Stimulated activated CD4-positive, alpha-beta T cell treated with anti-CD3 and anti-CD28 coated beads, Interleukin-2, amount 100 ng/mL, for 48 hours (primary cell): ENCODE measurements around the gene TRAK1.

Experiments
- DNase-seq, 2 donors: peaks; one replicate each; pipeline ENCODE4 v3.0.0-alpha.2; 2020

The TRAK1 gene

DNA sequence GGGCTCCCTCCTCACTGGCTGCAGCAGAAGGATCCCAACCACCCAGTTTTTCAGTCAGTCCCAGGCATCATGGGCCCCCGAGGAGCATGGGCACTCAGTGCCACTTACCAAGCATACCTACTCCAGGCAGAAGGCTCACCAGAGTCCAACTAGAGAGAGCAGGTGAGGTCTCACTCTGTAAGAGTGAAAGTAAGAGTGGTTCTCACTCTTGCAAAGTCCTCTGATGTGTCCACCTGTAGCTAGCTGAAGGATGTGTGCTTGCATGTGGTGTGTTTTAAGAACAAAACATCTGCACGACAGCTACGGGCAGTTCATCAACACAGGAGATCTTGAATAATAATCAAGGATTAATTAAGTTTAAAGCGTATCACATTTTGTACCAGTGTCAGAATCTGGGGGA, 125.1 kb downstream of the TRAK1 start:
- no peak for DNase-seq

DNA sequence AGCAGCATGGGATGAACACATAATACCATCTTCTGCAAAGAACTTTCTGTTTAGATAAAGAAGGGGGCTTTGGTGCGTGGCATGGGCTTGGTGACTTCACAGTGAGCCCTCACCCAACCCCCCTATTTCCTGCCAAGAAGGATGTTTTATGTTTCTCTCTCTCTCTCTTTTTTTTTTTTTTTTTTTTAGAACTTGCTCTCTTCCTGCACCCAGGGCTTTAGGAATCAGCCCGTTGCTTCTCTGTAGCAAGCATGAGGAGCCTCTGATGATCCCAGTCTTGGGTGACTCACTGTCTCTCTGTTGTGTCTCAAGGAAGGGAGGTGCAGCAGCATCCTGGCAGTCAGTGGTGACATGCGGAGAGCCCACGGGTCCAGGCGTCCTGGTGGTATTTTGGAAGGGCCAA, 125.8 kb downstream of the TRAK1 start:
- no peak for DNase-seq

DNA sequence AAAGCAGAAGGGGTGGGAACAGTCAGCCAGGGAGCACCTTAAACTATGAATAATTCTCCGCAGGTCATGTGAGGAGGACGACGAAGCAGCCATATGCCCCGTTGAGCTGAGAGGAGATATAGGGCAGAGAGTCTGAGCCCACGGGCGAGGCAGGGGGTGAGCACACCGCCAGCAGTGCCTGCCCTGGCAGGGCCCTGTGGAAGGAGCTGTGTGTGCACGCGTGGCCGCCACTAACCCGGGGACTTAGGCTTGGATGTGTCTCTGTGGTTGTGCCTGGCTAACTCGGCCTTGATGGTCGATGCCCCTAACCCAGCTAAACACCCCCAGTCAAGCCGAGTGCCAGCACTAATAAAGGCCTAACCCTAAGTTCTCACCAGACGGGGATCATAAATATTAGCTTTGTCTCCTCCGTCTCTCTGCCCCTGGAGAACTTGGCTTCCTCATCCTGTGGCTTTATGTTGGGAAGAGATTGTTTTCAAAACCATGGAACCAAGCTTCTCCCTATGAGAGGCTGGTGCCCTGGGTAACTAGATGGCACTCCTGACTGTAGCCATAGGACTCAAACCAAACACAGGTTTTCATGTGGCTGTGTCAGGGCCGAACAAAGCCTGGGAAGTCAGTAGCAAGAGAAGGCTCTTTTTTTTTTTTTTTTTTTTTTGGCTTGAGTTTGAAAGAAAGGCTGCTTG, 129.4 kb downstream of the TRAK1 start:
- no peak for DNase-seq

DNA sequence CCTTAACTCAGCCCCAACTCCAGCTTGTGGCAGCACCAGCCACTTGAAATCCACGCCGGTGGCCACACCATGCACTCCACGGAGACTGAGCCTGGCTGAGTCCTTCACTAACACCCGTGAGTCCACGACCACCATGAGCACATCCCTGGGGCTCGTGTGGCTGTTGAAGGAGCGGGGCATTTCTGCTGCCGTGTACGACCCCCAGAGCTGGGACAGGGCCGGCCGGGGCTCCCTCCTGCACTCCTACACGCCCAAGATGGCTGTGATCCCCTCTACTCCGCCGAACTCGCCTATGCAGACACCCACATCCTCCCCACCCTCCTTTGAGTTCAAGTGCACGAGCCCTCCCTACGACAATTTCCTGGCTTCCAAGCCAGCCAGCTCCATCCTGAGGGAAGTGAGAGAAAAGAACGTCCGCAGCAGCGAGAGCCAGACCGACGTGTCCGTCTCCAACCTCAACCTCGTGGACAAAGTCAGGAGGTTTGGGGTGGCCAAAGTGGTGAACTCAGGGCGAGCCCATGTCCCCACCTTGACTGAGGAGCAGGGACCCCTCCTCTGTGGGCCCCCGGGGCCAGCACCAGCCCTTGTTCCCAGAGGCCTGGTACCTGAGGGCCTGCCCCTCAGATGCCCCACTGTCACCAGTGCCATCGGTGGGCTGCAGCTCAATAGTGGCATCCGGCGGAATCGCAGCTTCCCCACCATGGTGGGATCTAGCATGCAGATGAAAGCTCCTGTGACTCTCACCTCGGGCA, 132.0 kb downstream of the TRAK1 start:
- DNase-seq, result no peak

DNA sequence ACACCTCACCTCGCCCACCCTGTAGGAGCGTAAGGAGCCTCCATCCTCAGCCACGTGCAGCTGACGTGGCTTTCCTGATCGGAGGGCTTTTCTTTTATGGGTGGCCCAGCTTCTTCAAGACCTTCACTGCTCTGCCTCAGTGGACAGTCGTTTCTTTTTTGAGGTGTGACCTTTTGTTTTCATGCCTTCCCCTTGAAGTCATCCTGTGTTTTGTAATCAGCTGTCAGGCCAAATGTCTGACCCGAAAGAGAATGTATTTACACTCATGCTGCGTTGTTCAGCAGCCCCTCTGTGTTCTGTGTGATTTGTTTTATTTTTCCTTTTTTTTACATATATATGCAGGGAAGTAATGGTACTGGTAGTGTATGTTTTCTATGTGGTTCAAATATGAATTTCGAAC, 133.0 kb downstream of the TRAK1 start:
- no peak for DNase-seq

DNA sequence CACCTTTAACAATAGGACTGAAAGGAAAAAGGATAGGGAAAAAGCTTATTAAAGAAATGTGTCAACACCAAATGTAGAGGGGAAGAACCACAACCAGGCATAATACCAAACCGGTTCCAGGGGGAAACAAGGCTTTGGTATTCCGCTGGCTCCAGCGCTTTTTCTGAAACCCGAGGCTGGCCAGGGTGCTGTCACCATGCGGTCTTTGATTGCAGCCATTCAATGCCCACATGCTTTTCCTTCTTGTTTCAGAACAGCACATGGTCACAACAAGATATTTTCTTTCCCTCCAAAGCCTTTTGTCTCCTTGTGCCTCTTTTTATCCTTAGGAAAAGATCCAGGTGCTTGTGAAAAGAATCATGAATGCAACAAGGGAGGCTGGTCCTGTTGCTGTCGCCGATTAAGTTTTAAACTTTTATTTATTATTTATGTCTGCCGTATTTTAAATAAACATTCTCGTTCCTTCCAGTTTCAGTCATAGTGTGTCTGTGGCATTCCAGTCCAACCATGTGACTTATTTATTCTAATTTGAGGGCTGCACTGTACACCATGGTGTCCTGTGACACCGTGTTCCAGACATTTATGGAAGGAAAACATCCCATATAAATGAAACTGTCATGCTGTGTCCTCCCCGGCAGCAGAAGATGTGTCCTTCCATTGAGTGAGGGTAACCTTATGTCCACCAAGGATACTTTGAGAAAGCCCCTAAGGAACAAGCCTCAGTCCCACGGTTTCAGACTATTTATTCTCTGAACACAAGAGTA, 133.7 kb downstream of the TRAK1 start:
- no peak for DNase-seq

DNA sequence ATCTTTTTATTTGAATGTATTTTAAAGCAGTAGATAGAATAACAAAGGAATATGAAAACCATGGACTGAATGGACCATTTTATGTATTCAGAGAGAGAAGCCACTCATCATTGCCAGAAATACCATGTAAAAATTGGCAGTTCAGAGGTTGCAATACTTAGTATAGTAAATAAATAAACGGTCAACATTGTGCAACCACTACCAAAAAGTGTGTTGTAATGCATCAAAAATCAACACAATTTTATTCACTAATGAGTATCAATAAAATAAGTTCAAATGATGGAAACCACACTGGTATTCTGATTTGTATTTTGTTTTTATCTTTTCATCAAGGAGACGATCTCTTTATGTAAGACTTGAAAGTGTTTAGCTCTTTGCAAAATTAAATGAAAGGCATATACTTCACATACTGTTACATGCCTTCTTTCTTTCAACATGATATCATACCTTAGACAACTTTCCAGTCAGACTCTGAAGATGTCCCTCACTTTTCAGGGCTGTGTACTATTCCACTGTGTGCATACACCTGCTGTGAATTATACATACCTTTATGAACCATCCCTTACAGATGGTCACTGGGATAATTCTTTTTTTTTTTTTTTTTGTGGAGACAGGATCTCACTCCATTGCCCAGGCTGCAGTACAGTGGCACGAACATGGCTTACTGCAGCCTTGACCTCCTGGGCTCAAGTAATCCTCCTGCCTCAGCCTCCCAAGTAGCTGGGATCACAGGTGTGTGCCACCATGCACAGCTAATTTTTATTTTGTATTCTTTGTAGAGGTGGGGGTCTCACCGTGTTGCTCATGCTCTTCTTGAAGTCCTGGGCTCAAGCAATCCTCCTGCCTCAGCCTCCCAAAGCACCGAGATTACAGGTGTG, 134.6 kb downstream of the TRAK1 start:
- DNase-seq, result no peak

DNA sequence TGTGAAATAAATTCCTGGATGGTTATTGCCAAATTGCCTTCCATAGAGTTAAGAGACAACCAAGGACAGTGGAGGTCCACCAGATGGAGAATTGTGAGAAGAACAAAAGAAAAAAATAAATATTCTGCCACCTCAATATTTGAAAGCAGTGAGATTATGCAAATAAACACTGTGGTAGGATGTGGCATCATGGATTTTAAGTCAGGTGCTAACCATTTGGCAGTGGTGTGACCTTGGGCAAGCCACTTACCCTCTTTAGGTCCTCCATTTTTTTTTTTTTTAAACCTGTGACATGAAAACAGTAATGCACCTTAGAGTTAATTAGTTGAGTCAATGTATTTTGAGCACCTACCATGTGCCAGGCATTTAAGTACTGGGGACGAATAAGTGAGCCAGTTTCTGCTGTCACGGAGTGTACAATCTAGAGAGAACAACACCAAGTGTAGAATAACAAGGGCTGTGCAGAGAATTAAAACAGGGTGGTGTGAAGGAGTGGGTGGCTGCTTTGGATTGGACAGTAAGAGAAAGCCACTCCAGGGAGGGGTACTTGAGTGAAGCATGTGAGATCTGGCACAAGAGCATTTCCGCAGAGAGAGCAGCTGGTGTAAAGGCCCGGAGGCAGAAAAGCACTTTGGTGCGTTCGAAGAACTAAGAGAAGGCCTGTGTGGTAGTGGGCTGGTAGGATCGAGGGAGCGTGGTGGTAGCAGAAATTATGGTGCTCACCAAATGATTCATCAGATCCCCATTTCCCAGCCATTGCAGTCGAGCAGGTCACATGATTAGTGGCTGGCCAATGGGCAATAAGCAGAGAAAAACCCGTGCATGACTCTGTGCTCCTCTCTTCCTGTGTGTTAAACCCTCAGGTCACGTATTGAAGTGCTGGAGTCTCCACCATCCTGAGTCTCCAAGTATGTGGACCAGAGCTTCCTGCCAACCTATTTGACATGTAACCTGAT, 135.6 kb downstream of the TRAK1 start:
- no peak for DNase-seq

DNA sequence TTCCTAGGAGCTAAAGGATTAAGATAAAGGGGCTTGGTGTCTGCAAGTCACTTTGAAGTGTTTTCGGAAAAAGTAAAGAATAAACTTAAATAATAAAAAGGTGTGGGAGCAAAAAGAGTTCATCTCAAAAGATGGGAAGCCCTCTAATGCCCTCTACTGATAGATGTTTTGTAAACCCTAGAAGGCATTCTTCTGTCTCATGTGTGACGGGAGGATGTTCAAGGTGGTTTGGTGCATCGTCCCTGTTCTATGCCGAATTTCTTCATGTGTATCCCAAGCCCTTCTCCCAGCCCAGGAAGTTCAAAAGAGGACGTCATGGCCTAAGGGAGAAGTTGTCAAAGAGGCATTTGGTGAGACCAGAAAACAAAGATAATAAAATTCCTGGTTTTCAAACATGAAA, 137.6 kb downstream of the TRAK1 start:
- DNase-seq, result no peak

DNA sequence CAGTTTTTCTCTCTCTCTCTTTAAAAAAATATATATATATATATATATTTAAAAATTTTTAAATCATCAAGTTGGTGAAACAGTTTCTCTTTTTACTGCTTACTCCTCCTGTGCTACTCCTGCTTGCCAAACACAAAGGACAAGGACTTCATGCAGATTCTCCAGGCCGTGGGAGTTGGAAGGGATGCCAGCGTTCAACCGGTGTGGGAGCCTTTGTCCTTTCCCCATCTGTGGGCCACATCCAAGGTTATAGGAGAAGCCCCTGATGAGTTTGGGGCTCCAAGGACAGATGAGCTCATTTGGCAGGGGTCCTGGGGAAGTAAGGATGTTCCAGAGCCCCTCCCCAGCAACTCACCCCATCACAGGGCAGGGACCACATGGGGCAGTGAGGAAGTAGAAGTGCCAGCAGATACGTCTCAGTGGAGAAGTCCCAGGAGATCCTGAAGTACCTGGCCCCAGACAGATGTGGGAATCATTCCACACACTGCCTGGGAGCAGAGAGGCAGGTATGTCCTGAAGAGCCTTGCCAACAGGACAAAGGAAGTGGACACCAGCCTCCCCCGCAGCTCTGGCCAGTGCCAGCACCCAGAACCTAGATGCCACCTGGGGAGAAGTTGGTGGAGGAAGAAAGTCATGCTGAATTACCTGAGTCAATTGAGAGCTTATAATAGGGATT, 138.2 kb downstream of the TRAK1 start:
- no peak for DNase-seq

DNA sequence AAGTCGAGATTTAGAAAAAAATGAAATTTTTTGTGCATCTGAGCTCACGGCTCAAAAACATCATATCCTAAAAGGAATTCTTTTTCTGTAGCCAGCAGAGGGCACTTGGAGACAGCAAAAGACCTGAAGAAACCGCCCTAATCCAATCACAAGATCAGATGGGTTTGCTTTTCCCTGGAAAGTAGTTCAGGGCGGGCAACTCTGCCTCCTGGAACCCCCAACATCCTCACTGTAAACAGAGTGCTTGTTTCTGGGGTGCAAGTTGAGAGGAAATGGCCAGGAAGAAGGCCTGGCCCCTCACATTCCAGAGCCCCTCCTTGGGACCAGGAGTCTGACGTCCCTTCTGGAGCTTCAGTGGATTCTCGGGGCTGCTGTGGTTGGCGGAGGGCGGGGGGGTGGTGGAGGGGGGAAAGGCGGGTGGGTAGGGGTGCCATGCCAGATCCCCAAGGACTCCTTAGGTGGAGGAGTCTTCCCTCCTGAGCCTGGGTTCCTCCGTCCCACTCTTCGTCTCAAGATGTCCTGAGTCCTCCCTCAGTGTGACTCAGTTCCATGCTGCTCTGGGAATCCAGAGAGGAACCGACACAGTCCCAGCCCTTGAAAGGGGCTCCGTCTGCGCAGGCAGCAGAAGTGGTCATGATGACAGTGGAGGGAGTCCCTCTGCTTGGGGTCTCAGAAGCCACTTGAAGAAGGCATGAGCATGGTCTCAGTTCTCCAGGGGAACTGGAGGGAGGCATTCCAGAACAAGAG, 139.0 kb downstream of the TRAK1 start:
- no peak for DNase-seq

DNA sequence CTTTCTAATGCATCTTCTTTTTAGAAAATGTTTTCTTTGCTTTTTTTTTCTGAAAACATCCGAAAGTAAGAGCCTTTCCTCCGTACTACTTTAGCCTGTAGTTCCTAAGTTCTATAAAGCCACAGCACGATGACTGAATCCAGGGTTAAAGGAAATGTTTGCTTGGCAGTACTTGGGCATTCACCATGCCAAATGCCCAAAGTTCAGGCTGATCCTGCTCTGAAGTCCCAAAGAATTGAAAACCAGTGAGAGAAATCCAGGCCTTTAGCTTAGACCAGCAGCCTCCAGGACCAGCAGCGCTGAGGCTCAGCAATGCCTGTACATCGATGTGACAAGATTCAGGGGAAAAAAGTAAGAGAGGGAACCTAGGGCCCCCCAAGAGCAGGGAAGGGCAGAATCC, 139.7 kb downstream of the TRAK1 start:
- no peak for DNase-seq

DNA sequence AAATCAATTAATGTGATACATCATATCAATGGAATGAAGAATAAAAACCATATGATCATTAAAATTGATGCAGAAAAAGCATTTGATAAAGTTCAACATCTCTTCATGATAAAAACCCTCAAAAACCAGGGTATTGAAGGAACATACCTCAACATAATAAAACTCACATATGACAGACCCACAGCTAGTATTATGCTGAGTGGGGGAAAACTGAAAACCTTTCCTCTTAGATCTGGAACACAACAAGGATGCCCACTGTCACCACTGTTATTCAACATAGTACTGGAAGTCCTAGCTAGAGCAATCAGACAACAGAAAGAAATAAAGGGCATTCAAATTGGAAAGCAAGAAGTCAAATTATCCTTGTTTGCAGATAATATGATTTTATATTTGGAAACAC, 144.4 kb downstream of the TRAK1 start:
- DNase-seq, result no peak

DNA sequence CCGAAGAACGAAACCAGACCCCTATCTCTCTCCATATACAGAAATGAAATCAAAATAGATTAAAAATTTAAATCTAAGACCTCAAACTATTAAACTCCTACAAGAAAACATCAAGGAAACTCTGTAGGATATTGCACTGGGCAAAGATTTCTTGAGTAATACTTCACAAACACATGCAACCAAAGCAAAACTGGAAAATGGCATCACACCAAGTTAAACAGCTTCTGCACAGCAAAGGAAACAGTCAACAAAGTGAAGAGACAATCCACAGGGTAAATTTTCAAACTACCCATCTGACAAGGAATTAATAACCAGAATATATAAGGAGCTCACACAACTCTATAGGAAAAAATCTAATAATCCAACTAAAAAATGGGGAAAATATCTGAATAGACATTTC, 145.5 kb downstream of the TRAK1 start:
- DNase-seq, result no peak

DNA sequence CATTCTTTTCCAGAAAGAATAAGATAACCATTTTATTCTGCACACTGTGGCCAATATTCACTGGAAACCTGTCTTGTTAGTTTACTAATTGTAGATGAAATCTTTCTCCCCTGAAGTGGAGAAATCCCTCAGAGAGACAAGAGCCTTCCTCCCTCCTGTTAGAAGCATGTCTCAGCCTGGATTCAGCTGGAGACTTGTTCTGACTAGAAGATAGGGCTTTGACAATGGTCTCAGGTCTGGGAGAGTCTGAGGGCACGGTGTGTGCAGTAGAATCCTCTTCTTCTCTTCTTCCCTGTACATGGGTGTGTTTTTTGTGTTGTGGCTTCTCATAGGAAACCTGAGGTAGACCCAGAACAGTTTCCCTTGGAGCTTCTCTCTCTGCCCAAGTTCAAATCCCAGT, 154.9 kb downstream of the TRAK1 start:
- DNase-seq, result no peak

DNA sequence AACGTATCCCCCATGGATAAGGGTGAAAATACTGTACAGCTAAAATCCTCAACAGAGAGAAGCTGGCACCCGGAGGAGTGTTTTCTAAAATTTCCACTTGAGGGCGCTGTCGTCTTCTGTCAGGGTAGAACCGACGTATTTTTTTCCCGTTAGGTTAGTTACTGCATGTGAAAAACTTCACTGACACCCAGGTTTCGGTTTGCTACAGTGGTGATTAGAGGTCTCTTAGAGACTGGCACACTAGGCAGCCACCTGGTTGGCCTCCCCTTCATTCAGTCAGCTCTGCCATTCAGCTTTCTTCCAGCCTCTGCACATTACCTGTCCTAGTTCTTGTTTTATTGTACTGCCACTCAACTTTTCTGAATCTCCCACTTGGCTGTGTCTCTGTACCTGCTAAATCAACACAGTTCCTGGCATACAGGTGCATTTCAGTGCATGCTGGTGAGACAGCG, 156.4 kb downstream of the TRAK1 start:
- peak; percentile 55 to 56 for DNase-seq

DNA sequence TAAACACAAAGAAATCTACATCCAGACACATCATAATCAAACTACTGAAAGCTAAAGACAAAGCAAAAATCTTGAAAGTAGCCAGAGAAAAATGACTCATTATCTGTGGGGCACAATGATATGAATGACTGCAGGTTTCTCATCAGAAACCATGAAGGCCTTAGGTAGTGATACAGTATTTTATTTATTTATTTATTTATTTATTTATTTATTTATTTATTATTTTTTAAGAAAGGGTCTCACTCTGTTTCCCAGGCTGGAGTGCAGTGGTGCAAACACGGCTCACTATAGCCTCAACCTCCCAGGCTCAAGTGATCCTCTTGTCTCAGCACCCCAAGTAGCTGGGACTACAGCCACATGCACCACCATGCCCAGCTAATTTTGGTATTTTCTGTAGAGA, 159.6 kb downstream of the TRAK1 start:
- no peak for DNase-seq

DNA sequence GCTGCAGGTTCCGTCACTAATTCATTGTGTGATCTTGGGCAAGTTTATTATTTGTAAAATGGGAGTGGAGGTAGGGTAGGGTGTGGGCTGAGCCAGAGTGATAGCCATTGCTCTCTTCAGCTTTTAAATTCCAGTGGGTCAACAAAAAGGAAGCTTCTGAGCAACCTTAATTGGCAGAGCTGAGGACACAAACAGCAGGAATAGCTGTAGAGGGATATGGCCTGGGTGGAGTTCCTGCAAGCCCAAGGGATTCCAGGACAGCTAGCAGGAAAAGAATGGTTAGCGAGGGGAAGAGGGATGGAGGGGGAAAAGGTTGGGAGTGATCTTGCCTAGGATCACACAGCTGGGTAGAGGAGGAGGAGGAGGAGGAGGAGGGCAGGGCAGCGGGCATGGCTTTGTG, 163.4 kb downstream of the TRAK1 start:
- DNase-seq, result no peak

DNA sequence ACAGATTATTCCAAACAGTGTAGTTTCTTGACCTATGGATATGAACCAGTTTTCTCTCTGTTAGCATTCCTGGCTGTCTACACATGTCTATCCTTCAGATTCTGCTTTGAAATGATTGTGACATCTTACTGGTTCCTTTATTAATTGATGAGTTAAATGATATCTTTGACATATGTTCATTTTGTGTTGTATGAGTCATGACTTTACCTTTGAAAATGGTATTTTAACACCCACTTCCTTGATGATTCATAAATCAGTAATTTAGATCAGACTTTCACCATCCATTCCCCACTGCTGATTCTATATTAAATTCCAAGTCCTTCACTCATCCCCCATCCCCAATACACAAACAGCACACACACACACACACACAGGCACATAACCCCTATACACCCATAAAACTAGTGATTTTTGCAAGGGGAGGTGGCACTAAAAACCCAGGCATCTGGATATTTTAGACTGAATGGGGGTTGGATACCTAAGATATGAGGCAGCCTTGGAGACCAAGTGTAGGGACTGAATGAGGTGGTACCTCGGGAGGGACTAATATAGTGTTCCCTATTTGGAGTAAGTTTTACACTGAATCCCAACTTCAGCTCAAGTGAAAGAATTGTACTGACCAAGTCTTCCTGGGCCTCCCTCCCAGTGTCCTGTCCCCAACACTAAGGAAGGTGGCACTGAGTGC, 165.1 kb downstream of the TRAK1 start:
- DNase-seq, result no peak

DNA sequence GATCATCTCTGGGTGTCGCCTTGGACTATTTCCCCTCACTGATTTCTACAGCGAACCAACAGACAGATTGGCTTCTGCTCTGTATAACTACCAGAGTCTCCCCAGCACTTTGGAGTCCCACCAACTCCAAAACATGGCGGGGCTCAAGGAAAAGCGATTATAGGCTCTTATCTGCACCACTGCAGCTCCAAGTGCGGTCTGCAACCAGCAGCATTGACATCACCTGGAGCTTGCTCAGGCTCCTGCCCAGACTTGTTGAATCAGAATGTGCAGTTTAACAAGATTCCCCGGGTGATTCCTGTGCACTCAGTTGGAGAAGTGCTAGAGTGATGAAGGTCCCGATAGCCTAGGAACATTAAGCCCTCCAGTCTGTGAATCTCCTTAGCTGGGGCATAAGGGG, 165.8 kb downstream of the TRAK1 start:
- DNase-seq, result no peak
